SKM-1 (cell line): Measurements from ENCODE around the gene ZNF93.
"Not testable (repeated sequence)": the region's sequence is repeated elsewhere in the genome, so short reads cannot be mapped to it uniquely, and the experiment has no call there.

Experiments used
- DNase-seq: peaks from one replicate; lab custom pipeline; 2025; ENCODE audit not compliant: unreplicated experiment; lab: John Stamatoyannopoulos, UW

Gene ZNF93

DNA sequence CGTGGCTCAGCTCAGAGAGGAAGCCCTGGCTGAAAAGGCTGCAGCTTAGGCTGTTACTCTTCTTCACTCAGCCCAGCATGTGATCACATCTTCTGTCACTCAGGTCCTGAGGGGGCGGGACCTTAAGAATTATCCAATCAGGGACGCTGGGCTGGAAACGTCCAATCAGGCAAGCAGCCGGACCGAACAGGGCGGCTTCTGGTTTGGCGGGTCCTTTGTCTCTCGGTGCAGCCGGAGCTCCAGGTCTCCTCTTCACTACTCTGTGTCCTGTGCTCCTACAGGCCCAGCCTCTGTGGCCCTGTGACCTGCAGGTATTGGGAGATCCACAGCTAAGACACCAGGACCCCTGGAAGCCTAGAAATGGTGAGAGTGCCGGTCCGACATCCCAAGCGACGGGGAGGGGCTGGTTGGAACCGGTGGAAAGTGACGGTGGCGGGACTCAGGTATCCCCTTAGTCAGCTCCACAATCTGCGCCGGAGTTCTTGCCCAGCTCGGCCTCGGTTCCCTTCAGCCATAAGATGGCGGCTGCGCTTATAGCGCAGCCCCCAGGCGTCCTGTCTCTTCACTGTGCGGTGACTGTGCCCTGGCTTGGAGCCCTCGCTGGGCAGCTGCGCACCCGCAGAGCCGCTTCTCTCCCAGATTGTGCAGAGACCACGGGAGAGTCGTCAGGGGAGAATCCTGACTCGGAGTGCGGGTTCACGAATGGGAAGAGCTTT, at the start of gene ZNF93:
Gene ZNF93, plus strand, starts transcription at position 218 of the 716 bp plus-strand sequence. Its CDS starts 143 bp downstream, at position 361.
- DNase-seq, result no peak

DNA sequence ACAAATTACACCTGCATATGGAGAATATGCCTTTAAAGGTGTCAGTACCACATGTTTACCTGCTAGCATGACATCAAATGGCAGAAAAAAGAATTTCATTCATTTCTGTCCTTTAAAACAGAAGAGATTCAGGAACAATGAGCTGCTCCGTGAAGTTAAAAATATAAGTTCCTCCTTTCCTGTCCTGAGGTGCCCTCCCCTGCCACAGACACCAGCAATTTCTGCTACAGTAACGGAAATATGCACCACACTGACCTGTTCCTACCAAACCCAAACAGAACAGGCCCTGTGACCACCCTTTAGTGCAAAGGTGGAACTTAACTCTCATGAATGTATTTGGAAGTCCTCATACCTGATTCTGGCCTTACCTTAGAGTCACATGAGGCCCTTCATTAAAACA, 49.0 kb upstream of the ZNF93 start:
- peak; percentile 20 for DNase-seq

DNA sequence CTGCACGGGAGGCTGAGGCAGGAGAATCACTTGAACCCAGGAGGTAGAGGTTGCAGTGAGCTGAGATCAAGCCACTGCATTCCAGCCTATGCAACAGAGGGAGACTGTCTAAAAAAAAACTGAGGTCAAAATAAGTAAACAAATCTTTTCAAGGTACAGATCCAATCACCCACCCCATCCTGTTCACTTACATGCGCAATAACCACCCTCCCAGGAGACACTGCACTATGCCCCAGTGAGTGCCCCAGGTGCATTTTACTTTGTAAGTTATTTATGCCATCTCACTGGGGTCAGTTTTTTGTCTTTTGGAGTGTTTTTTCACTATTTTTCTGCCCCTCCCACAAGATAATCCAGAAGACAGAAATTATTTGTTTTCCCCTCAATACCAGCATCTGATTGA, 42.0 kb upstream of the ZNF93 start:
- no peak for DNase-seq

DNA sequence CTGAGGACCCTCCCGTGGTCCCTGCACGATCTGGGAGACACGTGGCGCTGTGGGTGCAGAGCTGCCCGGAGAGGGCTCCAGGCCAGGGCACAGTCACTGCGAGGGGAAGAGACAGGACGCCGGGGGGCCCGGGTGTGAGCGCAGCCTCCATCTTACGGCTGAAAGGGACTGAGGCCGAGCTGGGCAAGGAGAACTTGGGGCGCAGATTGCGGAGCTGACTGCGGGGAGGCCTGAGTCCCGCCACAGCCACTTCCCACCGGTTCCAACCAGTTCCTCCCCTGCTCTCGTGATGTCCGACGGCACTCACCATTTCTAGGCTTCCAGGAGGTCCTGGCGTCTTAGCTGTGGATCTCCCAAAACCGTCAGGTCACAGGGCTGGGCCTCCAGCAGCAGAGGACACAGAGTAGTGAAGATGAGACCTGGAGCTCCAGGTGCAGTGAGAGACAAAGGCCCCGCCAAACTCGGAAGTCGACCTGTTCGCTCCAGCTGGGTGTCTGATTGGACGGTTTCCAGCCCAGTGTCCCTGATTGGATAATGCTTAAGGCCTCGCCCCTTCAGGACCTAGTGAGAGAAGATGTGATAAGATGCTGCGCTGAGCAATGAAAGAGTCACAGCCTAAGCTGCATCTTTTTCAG, 39.9 kb upstream of the ZNF93 start:
- no peak for DNase-seq

DNA sequence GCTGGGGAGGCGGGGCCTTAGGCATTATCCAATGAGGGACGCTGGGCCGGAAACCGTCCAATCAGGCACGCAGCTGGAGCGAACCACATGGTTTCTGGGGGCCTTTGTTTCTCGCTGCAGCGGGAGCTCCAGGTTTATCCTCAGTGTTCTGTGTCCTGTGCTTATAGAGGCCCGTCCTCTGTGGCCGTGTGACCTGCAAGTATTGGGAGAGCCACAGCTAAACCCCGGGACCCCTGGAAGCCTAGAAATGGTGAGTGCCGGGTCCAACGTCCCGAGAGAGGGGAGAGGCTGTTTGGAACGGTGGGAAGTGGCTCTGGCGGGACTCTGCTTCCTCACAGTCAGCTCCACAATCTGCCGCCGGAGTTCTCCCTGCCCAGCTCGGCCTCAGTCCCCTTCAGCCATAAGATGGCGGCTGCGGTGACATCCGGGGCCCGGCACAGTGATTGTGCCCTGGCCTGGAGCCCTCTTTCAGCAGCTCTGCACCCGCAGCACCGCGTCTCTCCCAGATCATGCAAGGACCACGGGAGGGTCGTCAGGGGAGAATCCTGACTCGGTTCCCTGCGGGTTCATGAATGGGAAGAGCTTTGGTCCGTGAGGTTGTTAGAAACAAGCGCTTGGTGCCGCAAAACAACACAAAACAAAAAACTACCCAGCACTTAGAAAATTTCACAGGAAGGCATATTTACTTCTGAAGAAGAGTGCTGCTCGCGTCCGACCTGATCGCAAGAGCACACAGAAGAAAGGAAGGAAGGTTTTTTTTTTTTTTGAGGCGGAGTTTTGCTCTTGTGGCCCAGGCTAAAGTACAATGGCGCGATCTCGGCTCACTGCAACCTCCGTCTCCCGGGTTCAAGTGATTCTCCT, 34.8 kb upstream of the ZNF93 start, which contains the start of gene ZNF253:
Gene ZNF253, plus strand, starts transcription at position 133 of the 861 bp plus-strand sequence. Its CDS starts 115 bp downstream, at position 248.
- DNase-seq, result peak; percentile 94

DNA sequence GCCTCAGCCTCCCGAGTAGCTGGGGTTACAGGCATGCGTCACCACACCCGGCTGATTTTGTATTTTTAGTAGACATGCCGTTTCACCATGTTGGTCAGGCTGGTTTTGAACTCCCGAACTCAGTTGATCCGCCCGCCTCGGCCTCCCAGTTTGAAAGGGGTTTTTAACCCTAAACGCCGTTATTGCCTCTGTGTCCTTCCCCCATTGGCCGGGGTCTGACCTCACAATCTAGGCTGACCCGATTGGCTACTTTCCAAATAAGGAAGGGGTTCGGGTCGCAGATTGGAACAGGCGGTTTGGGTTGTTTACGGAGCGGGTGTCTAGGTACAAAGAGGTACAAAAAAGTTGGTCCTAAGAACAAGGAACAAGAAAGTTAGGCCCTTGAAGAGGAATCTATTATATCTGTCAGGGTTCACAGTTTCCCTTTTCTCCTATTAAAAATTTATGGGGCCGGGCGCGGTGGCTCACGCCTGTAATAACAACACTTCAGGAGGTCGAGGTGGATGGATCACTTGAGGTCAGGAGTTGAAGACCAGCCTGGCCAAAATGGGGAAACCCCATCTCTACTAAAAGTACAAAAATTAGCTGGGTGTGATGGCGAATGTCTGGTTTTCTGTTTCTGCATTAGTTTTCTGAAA, 34.0 kb upstream of the ZNF93 start:
- DNase-seq, result no peak

DNA sequence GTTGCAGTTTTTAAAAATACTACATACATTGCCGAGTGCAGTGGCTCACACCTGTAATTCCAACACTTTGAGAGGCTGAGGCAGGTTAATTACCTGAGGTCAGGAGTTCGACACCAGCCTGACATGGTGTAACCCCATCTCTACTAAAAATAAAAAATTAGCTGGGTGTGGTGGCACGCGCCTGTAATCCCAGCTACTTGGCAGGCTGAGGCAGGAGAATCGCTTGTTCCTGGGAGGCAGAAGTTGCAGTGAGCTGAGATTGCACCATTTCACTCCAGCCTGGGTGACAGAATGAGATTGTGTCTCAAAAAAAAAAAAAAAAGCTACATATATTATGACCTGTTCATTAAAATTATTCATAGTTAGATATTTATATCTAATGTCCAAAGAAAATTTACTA, 30.7 kb upstream of the ZNF93 start:
- not testable (repeated sequence) for DNase-seq

DNA sequence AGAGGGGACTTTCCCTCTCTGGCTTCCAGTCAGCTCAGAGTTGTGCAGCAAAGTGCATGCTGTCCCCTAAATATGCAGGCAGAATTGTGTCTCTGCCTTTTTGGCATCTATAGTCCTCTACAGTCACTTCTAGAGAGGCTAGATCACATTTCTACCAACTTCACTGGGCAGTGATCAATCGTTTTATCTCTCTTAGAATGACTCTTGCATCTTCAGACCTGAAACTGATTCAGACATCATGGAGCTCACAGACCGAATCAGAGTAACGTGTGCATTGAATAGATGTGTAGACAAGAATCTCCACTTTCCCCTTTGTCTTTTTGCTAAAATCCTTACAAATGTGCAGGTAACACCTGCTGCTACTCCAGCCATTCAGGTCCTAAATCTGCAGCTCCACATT, 28.8 kb upstream of the ZNF93 start:
- no peak for DNase-seq

DNA sequence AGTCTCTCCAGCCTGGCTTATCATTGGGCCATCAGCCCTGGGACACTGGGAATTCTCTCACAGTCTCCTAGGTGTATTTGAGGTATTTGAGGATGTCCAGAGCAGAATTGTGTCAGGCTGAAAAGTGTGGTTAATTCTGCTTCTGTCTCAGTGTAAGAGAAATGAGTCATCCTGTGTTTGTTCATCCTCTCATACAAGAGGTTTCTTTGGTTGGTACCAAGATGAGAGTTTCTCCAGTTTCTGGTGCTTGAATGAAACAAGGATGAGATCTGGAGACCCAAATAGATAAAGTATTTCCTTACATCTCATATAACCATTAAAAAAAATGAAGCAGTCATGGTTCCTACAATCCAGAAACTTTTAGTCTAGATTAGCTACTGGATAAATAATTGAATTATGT, 27.4 kb upstream of the ZNF93 start:
- no peak for DNase-seq

DNA sequence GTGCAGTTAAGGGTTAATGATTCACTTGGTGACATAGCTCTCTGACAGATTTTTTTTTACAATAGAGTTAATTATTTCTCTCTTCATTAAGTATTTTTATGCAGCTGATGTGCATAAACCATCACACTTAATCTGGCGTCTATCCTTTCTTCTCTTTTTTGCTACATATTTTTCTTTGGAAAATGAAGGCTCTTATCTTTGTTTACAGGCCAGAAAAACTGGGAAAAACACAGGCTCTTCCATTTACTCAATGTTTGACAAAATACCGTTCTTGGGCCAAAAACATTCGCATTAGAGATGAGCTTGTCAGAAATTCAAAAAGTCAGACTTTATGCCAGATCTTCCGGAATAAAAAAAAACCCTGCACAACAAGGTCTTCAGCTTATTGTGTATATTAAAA, 23.0 kb upstream of the ZNF93 start:
- DNase-seq, result no peak

DNA sequence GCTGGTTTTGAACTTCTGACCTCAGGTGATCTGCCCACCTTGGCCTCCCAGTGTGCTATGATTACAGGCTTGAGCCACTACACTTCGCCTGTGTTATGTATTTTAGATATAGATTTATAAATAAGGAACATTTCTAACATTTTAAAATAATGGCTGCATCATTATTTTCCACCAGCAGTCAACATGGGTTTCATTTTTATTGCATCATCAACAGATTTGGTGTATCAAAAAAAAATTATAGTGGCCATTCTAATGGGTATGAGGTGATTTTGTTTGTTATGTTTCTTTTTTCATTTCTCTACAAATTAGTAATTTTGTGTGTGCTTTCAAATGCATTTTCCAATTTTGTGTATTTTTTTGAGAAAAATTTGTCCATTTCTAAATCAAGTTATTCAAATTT, 16.2 kb upstream of the ZNF93 start:
- DNase-seq, result no peak

DNA sequence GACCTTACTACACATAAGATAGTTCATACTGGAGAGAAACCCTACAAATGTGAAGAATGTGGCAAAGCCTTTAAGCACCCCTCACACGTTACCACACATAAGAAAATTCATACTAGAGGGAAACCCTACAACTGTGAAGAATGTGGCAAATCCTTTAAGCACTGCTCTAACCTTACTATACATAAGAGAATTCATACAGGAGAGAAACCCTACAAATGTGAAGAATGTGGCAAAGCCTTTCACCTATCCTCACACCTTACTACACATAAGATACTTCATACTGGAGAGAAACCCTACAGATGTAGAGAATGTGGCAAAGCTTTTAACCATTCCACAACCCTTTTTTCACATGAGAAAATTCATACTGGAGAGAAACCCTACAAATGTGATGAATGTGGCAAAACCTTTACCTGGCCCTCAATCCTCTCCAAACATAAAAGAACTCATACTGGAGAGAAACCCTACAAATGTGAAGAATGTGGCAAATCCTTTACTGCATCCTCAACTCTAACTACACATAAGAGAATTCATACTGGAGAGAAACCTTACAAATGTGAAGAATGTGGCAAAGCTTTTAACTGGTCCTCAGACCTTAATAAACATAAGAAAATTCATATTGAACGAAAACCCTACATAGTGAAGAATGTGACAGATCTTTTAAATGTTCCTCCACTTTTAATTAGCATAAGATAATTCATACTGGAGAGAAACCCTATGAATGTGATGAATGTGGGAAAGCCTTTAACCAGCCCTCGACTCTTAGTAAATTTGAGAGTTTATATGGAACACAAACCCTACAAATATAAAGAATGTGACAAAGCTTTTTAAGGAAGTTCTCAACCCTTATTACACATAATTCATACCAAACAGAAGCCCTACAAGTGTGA, 8.4 kb upstream of the ZNF93 start:
- not testable (repeated sequence) for DNase-seq

DNA sequence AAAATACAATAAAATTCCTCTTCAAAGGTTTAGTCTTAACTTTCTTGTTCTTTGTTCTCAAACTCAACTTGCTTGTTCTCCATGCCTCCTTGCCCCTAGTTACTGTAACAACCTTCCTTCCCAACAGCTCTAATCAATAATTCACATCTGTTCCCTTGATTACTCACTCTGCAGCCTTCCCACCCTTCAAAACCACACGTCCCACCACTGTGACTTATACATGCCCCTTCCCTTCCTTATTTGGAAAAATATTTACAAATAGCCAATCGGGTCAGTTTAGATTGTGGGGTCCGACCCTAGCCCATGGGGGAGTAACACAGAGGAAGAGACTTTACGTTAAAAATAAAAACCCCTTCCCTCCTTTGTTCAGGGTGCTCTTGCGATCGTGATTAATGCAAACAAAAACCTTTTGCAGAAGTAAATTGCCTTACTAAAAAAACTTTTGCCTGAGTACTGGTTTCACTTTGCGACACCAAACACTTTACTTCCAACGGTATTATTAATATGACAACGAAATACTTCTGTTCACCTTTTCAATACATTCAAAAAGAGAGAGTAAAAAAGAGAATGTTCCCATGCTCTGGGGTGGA, 512 bp upstream of the ZNF93 start:
- no peak for DNase-seq

DNA sequence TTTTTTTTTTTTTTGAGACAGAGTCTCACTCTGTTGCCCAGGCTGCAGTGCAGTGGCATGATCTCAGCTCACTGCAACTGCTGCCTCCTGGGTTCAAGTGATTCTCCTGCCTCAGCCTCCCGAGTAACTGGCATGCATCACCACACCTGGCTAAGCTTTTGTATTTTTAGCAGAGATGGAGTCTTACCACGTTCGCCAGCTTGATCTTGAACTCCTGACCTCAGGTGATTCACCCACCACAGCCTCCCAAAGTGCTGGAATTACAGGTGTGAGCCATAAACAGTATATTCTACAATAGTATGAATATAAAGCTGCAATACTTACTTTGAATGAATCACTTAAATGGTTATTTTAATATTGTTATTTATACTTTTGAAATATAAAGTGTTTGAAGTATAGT, 6.8 kb downstream of the ZNF93 start:
- not testable (repeated sequence) for DNase-seq

DNA sequence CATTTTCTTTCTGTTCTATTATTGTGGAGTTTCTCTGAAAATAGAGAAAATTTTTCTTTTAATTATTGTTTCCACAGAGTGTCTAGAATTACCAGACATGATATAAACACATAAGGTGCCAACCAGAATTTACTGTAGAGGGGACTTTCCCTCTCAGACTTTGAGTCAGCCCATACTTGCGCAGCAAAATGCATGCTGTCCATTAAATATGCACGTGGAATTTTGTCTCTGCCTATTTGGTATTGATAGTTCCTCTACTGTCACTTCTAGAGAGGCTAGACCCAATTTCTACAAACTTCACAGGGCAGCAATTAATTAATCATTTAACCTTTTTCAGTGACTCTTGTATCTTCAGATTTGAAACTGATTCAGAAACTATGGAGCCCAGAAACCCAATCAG, 8.9 kb downstream of the ZNF93 start:
- DNase-seq, result no peak

DNA sequence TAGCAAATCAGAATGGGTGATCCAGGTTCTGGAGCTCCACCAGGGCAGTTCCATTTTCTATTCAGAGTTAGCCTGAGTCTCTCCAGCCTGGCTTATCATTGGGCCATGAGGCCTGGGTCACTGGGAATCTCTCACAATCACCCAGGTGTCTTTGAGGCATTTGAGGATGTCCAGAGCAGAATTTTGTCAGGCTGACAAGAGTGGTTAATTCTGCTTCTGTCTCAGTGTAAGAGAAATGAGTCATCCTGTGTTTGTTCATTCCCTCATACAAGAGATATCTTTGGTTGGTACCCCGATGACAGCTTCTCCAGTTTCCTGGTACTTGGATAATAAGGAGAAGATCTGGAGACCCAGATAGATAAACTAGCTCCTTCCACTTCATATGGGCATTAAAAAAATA, 10.4 kb downstream of the ZNF93 start:
- no peak for DNase-seq

DNA sequence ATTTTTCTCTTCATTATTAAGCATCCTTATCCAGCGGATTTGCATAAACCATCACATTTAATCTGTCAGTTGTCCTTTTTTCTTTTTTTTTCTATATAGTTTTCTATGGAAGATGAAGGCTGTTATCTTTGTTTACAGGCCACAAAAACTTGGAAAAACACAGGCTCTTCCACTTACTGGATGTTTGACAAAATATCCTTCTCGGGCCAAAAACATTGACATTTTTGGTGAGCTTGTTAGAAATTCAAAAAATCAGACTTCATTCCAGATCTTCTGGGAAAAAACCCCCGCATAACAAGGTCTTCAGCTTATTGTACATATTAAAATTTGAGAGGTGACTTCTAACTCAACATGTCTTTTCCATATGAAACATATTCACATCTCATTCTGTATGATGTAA, 13.8 kb downstream of the ZNF93 start:
- no peak for DNase-seq

DNA sequence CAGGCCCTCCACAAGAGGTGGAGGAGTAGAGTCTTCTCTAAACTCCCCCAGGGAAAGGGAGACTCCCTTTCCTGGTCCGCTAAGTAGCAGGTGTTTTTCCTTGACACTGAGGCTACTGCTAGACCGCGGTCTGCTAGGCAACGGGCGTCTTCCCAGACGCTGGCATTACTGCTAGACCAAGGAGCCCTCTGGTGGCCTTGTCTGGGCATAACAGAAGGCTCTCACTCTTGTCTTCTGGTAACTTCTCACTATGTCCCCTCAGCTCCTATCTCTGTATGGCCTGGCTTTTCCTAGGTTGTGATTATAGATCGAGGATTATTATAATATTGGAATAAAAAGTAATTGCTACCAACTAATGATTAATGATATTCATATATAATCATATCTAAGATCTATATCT, 29.7 kb downstream of the ZNF93 start:
- not testable (repeated sequence) for DNase-seq

DNA sequence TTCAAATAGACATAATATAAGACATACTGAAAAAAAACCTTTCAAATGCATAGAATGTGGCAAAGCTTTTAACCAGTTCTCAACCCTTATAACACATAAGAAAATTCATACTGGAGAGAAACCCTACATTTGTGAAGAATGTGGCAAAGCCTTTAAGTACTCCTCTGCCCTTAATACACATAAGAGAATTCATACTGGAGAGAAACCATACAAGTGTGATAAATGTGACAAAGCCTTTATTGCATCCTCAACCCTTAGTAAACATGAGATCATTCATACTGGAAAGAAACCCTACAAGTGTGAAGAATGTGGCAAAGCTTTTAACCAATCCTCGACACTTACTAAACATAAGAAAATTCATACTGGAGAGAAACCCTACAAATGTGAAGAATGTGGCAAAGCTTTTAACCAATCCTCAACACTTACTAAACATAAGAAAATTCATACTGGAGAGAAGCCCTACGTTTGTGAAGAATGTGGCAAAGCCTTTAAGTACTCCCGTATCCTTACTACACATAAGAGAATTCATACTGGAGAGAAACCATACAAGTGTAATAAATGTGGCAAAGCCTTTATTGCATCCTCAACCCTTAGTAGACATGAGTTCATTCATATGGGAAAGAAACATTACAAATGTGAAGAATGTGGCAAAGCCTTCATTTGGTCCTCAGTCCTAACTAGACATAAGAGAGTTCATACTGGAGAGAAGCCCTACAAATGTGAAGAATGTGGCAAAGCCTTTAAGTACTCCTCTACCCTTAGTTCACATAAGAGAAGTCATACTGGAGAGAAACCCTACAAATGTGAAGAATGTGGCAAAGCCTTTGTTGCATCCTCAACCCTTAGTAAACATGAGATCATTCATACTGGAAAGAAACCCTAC, 32.9 kb downstream of the ZNF93 start:
- DNase-seq, result not testable (repeated sequence)
